Stimulated activated CD4-positive, alpha-beta T cell treated with anti-CD3 and anti-CD28 coated beads, TNF-alpha, amount 100 ng/mL, for 1 hour (primary cell): Measurements from ENCODE around the gene ATF3.
A peak's percentile ranks its signal among the peaks of the same experiment; 100 is the strongest.

Experiments used
- DNase-seq, 3 donors: peaks; one replicate each; pipeline ENCODE4 v3.0.0-alpha.2; 2020; ENCODE audit warnings: low read depth in 3 of 3, low spot score in 1 of 3

ATF3 gene

GRCh38 chr1:212586206-212587015, 22.1 kb upstream of the ATF3 start:
- no peak for DNase-seq

GRCh38 chr1:212587016-212587887, 21.3 kb upstream of the ATF3 start:
- DNase-seq: no peak

DNA sequence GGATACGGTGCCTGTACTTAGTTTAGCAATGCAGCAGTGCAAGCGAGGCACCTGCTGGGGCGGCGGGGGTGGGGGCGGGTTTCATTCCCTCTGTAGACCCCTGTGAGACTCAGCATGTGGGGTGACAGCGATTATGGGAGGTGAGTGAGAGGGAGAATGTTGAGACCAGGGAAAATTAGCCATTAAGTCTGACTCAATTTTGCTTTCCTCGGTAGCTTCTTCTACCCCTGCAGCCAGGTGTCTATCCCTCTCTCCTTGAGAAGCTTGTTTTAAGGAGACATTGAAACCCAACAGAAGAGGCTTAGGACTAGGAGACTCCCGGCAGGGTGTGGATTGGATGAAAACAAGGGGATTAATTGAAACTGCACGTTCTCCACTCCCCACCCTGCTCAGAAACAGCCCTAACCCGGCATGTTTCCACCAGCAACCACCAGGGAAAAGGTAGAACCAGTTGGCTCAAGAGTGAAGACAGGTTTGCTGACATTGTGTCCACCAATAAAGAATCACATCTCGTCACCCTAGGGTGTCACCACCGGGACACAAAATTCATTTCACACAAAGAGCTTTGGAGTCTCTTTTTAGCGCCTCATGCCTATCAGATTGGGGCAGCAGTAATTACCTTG, 20.6 kb upstream of the ATF3 start:
- DNase-seq: no peak

GRCh38 chr1:212589446-212589845, 19.1 kb upstream of the ATF3 start:
- no peak for DNase-seq

- no peak for DNase-seq
Observed at GRCh38 chr1:212591922-212592321, 16.6 kb upstream of the ATF3 start.

DNA sequence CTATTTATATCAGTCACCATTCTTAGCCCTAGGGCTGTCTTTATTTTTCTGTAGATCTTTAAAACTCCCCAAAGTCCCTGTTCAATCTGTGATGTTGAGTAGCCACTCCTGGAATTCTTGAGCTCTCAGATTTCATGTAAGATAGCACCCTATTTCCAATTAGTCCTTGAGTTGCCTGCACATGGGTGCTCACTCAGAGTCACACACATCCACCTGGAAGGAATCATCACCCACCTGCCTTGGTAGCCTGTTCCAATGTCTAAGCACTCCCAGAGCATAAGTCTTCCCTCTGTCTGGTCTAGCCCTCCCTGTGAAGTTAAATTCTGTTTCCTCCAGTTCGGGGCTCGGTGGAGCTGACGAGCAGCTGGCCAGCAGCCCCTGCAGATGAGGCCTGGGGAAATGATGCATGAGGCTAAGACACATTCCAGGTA, 14.7 kb upstream of the ATF3 start:
- no peak for DNase-seq

DNA sequence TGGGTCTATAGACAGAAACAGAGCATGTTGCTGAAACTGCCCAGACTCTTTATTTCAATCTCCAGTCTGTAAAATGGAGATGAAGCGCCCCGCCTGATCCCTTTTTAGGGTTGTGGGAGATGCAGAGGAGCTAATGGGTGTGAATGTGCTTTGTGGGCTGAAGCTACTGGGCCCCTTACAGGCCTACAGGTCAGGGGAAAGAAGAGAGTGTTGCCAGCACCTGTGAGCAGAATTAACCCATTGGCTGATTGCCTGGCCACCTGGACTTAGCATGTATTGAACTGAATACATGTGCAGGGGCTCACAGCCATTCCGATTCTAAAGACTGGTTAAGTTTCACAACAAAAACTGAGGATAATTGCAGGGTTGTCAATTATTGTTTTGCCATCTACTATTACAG, 13.9 kb upstream of the ATF3 start:
- no peak for DNase-seq

- DNase-seq: no peak
Observed at GRCh38 chr1:212595229-212595628, 13.3 kb upstream of the ATF3 start.

DNA sequence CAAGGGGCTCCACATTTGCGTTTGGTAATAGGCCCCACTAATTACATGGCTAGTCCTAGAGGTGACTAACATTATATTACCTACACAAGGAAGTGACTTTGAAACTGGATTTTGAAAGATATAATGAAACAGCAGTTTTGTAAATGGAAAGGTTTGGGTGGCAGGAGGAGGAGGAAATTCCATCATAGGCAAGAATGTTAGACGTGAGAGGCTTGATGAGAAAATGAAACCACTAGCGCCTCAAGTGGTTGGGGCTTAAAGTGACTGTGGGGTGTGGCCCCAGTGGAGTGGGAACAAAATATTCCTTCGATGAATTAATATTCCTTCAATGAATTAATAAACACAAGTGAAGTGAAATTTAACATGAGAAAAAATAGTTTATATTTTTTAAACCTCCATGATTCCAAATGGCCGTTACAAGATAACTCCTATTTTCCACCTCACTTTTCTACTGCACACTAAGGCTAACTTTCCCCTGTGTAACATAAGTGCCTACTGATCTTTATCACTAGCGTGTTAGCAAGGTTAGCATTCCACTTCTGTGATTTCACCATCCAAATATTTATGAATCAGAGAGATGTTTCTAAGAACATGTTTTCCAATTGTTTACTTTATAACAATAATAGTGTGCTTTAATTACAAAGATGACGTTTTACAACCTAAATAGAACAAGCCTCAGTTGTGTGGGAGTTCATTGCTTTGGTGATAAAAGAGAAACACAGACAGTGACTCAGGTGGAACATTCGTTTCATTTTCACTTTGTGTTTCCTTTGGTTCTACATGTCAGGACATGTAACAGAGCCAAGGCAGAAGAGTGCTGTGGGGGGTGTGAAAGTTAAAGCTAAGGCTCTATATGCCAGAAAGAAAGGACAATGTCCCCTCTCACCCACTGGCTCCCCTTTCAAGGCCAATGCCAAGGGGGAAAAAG, 12.5 kb upstream of the ATF3 start:
- DNase-seq: no peak

DNA sequence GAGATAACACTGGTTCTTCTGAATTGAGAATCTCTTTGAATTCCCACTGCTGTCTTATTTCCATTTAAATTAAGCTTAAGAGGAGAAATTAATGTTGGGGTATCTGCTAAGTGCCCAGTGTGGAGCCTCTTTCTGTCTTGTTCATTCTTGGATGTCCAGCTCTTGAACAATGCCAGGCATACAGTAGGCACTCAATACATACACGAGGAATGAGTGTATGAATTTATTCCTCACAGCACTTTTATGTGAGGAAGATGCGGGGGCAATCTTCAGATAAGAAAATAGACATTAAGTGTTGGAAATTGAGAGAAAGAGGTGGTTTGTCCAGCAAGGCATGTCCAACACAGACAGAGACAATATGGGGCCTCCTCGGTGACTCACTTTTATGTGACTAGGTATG, 11.8 kb upstream of the ATF3 start:
- no peak for DNase-seq

- no peak for DNase-seq
Observed at GRCh38 chr1:212597487-212597886, 11.1 kb upstream of the ATF3 start.

- no peak for DNase-seq
Observed at GRCh38 chr1:212600071-212600915, 8.3 kb upstream of the ATF3 start.

GRCh38 chr1:212600980-212601379, 7.6 kb upstream of the ATF3 start:
- no peak for DNase-seq

DNA sequence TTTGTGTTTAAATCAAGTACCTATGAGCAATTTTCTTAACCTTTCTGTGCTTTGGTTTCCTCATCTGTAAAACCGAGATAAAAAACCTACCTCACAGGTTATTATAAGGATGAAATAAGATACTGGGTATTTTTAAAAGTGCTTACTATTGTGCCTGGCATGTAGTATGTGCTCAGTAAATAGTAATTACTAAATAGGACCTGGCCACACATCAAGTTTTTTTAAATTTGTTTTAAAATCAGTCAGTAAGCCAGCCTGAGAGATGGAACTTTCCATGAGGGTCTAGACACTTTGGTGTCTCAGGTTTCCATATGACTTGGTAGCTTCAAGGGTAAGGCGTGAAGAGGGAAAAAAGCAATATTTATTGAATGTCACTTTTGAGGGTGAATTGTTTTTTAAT, 7.0 kb upstream of the ATF3 start:
- DNase-seq: no peak

- no peak for DNase-seq
Observed at GRCh38 chr1:212605441-212606394, 2.8 kb upstream of the ATF3 start.

GRCh38 chr1:212606395-212607205, 2.0 kb upstream of the ATF3 start:
- DNase-seq: peak in 1 of 3 donors; percentile 35

- DNase-seq: peak in 1 of 3 donors; percentile 4
Observed at GRCh38 chr1:212607206-212607912, 1.2 kb upstream of the ATF3 start.
